GM18517 (cell line): ENCODE measurements around the gene TMEM178B.

Source experiments
- ATAC-seq: cut with Tn5 transposase; IDR thresholded peaks from one replicate; pipeline ENCODE4 v1.9.1; 2021; ENCODE audit warnings: mild to moderate bottlenecking, moderate library complexity; ENCODE audit not compliant: unreplicated experiment

The TMEM178B gene

GRCh38 chr7:141456711-141457110 lies 382.8 kb downstream of the TMEM178B start:
- no peak for ATAC-seq

GRCh38 chr7:141460781-141461715 lies 387.2 kb downstream of the TMEM178B start:
- ATAC-seq = no peak

GRCh38 chr7:141461924-141462323 lies 388.1 kb downstream of the TMEM178B start:
- no peak for ATAC-seq

- no peak for ATAC-seq
Observed at GRCh38 chr7:141462958-141463357, 389.1 kb downstream of the TMEM178B start.

- no peak for ATAC-seq
Observed at GRCh38 chr7:141463986-141464385, 390.1 kb downstream of the TMEM178B start.

- ATAC-seq = no peak
Observed at GRCh38 chr7:141464551-141464950, 390.7 kb downstream of the TMEM178B start.

GRCh38 chr7:141466151-141466904 lies 392.5 kb downstream of the TMEM178B start:
- no peak for ATAC-seq

GRCh38 chr7:141468341-141468740 lies 394.5 kb downstream of the TMEM178B start:
- ATAC-seq = no peak

GRCh38 chr7:141475679-141476078 lies 401.8 kb downstream of the TMEM178B start:
- no peak for ATAC-seq

GRCh38 chr7:141477865-141478264 lies 404.0 kb downstream of the TMEM178B start:
- ATAC-seq = no peak

GRCh38 chr7:141478845-141479244 lies 405.0 kb downstream of the TMEM178B start:
- ATAC-seq = no peak

GRCh38 chr7:141480953-141481352 lies 407.1 kb downstream of the TMEM178B start:
- no peak for ATAC-seq

GRCh38 chr7:141481971-141482370 lies 408.1 kb downstream of the TMEM178B start:
- ATAC-seq = no peak

GRCh38 chr7:141483044-141483443 lies 409.2 kb downstream of the TMEM178B start:
- no peak for ATAC-seq

- ATAC-seq = no peak
Observed at GRCh38 chr7:141484907-141485306, 411.0 kb downstream of the TMEM178B start.

- ATAC-seq = no peak
Observed at GRCh38 chr7:141486959-141487358, 413.1 kb downstream of the TMEM178B start.

- no peak for ATAC-seq
Observed at GRCh38 chr7:141490474-141490873, 416.6 kb downstream of the TMEM178B start.

GRCh38 chr7:141495057-141495456 lies 421.2 kb downstream of the TMEM178B start:
- ATAC-seq = no peak

- no peak for ATAC-seq
Observed at GRCh38 chr7:141497391-141497790, 423.5 kb downstream of the TMEM178B start.

- no peak for ATAC-seq
Observed at GRCh38 chr7:141500608-141501007, 426.7 kb downstream of the TMEM178B start.

- no peak for ATAC-seq
Observed at GRCh38 chr7:141501451-141501850, 427.6 kb downstream of the TMEM178B start.

GRCh38 chr7:141511316-141511675 lies 437.4 kb downstream of the TMEM178B start:
- no peak for ATAC-seq
